Activated T-cell treated with anti-CD3 and anti-CD28 coated beads for 48 hours (primary cell): Measurements from ENCODE around the gene PROSER2.
"Not testable (repeated sequence)": the region's sequence is repeated elsewhere in the genome, so short reads cannot be mapped to it uniquely, and the experiment has no call there.

ENCODE experiments used
- DNase-seq: peaks from one replicate; pipeline ENCODE4 v3.0.0-alpha.2; 2020; ENCODE audit warnings: low read depth

Gene PROSER2

DNA sequence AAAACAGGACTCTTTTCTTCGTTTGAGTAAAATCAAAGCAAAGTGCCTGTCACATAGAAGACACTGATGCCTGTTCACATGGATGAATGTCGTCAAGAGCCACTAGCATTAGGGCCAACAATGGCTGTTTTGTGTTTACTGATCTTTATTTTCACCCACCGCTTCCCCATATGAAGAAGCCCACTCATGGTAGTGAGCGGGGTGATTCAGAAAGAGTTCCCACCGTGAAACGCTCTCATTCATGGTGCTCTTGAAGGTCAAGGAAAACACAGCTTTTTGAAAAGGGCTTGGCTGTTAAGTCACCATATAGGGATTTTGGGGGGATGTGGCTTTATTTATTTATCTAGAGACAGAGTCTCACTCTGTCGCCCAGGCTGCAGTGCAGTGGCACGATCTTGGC is 12.5 kb downstream of the PROSER2 start:
- DNase-seq: no peak

DNA sequence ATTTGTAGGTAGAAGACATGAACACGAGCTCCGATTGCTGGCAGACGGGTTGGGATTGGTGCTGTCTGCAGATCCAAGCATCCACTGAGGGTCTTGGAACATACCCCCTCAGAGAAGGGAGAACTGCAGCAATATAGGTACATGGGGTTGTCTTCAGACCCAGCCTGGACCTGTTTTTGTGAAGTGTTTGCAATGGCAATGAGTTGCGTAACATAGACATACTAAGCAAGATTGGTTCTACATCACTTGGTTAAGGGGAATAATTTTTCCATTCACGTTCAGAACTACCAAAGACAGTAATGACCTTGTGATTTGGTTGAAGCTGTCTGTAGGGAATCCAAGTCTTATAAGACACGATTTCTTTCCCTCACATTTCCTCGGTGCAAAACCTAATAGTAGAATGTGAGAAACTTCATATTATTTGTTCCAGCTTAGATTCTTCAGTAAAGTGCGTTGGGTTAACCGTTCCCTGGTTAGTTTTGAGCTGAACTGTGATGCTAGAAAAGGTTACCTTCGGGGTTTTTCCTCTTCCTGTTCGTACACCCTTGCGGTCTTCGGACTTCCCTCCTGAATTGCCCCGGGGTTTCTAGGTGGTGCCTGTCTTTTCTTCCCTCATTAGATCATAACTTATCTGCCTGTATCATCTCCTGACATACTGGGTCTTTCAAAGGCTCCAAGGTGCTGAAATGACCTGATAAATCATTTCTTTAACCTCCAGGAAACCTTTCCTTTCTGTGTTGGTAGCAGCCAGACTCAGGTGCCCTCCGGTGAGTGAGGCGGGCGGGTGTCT is 14.4 kb downstream of the PROSER2 start:
- DNase-seq: no peak

DNA sequence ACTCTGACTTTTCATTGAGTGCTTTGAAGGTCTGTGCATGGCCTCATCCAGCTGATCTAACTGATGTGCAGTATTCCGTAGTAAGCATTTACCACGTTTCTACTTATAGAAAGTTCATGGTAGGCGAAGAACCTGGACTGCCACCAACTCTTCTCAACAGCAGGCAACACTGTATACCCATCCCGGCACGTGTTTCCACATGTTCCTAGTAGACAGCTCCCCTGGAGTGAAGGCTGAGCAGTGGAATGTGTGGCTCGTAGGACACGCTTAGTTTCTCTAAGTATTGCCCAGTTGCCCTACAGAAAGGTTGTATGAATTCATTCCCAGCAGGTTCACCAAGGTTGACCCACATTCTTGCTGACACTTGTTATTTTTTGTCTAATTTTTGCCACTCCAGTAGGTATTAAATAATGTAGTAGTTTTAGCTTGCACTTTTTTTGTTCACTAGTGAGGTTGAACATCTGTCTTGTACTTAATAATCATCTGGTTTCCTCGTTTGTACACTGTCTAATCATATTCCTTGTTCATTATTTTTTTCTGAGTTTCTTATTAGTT is 15.2 kb downstream of the PROSER2 start:
- no peak for DNase-seq

DNA sequence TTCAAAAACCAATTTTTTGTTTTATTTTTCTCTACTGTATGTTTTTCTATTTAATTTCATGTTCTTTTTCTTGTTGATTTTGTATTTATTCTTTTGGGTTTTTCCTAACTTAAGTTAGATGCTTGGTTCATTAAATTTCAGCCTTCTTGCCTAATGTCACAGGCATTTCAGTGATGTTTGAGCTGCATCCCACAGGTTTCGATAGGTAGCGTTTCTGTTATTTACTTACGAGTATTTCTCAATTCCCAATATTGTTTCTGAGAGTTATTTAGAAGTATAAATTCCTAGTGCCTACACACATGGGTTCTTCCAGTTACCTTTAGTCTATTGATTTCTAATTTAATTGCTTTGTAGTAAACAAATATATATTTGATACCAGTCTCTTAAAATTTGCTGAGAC is 18.2 kb downstream of the PROSER2 start:
- no peak for DNase-seq

DNA sequence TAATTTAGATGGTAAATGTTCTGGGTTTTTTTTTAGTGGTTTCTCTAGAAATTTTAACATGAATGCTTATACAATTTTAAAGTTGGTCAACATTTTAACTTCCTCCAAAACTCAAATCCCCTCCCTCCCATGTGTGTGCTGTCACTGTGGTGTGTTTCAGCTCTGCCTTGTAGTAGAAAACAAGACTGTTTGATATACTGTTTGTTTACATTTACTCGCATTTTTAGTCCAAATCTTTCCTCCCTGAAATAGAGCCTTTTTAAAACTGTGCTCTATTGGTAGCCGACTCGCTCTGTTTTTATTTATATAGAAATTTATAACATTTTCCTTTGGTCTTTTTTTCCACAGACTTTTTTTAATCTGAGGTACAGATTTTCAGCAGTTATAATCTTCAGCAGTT is 19.3 kb downstream of the PROSER2 start:
- DNase-seq: no peak

DNA sequence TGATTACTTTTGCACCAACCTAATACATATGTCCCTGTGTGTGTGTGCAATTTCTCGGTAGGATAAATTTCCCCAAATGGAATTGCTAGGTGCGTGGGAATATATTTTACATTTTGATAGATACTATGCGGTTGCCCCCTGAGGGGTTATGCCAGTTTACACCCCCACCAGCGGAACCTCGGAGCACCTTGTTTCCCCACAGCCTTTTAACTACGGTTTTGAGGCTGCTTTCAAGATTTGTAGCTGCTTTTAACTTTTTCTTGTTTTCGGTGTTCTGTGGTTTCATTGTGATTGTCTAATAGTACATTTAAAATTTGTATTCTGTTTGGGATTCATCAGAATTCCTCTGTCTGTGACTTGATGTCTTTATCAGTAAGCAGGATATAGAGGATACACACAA is 22.0 kb downstream of the PROSER2 start:
- no peak for DNase-seq

DNA sequence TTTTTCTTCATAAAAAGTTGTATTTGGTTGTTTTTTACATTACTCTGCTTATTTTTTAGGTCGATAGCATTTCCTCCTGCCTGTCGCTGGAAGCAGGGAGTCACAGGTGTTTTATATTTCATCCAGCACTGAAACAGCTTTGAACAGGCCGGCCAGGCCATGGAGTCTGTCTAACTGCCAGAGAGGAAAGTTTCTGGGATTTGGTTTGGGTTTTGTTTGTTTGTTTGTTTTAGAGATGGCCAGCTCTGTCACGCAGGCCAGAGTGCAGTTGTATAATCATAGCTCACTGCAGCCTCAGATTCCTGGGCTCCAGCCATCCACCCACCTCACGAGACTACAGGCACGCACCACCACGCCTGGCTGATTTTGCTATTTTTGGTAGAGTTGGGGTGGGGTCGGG is 23.4 kb downstream of the PROSER2 start:
- no peak for DNase-seq

DNA sequence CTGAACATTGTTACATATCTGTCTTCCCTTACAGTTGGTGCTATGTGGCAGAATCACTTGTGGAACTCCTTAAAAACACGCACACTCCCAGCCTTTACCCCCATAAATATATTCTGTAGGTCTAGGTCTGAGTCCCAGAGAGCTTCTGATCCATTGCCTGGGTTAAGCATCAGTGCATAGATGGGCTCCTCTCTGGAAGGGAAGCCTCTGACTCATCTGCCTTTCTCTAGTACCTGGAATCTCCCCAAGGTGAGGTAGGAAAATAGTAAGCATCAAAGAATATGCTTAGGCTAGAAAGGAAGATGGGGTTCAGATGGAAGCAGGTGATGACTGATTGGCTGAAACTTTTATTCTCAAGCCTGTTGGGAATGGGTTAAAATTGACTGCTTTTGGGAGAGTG is 26.1 kb downstream of the PROSER2 start:
- no peak for DNase-seq

DNA sequence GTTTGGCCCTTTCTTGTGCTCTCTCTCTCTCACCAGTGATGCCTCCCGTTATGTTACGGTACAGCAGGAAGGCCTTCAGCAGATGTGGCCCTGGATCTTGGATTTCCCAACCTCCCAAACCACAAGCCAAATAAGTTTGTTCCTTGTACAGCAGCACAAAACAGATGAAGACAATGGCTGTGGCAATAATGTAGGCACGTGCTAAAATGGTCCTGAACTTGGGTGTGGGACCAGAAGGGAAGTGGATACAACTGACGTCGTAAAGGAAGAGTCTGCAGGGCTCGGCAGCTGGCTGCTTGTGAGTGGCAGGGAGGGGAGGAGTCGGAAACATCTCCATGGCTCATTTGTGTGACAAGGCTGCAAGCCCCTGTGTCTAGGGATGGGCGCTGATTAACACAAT is 26.8 kb downstream of the PROSER2 start:
- no peak for DNase-seq

DNA sequence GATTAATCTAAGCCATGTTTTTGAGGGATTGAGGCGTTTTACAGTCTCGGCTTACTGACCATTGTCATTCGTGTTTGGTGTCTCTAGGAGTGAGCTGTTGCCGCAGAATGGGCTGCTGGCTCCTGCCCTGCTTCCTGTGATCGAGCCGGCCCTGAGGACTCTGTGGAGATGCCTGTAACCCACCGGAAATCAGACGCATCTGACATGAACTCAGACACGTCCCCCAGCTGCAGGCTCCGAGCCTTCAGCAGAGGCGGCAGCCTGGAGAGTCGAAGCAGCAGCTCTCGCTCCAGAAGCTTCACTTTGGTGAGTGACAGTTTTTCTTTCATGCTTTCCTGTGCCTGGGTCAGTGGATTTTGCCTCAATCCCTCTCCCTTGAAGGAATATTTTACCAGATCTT is 28.8 kb downstream of the PROSER2 start:
- DNase-seq: no peak

DNA sequence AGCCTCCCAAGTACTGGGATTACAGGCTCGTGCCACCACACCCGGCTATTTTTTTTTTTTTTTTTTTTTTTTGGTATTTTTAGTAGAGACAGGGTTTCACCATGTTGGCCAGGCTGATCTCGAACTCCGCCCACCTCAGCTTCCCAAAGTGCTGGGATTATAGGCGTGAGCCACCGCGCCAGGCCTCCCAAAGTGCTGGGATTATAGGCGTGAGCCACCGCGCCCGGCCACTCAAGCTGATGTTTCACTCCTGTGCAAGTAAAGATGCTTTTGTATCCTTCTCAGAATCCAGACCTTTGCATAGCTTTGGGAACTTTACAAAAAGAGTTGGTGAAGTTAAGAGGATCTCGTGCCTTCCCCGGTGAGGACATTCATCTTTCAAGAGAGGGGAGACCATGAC is 29.5 kb downstream of the PROSER2 start:
- not testable (repeated sequence) for DNase-seq

DNA sequence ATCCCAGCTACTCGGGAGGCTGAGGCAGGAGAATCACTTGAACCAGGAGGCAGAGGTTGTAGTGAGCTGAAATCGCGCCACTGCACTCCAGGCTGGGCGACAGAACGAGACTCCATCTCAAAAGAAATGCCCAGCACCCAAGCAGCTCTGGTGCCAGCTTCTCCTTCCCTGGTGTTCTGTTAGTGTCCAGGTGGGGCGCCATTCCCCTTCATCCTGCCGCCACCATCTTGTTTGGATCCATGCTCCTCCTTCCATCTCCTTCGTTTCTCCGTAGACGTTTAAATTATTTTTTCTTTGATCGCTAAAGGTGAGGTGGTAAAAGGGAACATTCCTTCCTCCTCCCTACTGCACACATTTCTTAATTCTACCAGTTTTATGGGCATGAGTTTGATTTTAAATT is 30.3 kb downstream of the PROSER2 start:
- DNase-seq: no peak

DNA sequence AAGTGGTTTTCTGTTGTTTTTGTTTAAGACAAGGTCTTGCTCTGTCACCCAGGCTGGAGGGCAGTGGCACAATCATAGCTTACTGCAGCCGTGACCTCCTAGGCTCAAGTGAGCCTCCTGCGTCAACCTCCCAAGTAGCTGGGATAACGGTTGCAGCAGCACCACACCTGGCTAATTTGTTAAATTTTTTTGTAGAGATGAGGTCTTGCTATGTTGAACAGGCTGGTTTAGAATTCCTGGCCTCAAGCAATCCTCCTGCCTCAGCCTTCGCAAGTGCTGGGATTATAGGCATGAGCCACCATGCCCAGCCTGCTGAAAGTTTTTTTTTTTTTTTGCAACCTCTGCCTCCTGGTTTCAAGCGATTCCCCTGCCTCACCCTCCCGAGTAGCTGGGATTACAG is 31.1 kb downstream of the PROSER2 start:
- DNase-seq: no peak

DNA sequence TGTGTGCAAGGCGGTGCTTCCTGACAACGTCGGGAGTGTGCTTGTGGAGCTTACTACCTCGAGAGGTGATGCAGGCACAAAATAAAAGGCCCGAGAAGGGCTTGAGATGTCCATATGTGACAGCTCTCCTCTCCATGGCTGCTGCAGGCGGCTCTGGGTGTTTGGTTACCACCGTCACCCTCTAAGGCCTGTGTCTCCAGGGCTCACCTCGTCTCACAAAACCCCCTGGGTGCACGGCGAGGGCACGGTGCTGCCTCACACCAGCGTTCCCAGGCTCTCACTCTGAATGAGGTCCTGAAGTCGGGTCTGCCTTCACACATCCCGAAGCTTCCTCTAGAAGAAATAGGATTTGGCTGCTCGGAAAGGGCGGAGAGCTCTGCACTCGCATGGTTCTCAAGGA is 32.9 kb downstream of the PROSER2 start:
- no peak for DNase-seq

DNA sequence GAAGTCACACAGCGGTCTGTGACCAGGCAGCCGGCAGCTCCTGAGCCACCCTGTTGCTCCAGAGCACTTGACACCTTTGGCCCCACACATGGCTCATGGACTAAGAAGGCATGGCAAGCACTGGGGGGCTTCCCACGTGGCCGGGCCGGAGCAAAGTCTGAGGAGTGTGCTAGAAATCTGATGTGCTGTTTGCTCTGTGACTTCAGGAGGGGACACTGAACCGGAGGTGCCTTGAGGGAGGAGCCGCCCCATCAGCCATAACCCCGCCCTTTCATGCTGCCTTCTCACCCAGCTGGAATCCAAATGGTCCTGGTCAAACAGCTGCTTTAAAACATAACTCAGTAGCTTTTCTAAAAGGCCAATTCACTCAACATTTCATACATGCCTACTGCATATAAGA is 33.5 kb downstream of the PROSER2 start:
- no peak for DNase-seq

DNA sequence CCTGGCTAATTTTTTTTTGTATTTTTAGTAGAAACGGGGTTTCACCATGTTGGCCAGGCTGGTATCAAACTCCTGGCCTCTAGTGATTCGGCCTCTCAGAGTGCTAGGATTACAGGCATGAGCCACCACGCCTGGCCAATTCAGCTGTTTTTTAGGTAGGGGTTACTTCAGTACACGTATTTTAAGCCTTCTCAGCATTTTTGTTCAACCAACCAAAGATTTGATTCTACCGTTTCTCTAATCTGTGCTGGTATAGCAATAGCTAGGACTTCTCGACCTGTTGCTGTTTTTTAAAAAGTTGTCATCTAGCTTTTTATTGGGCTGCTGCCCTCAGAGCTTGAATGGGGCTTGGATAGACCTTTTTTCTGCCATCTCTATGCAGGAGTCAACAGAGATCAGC is 34.9 kb downstream of the PROSER2 start:
- DNase-seq: no peak

DNA sequence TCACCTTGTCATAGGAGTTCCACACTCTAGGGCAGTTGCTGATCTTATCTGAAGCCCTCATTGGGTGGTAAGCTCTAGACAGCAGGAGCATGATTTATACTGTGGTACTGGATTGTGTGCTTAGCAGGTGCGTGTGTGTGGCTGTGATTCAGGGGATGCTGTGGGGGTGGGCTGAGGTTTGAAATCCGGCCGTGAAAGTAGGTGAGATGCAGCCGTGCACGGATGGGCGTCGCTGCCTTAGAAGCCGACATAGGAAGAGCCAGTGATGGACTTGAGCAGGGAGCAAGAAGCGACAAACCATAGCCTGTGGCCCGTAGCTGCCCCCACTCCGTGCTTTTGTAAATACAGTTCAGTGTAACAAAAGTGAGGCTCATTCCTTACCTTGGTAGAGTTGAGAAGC is 38.2 kb downstream of the PROSER2 start:
- no peak for DNase-seq

DNA sequence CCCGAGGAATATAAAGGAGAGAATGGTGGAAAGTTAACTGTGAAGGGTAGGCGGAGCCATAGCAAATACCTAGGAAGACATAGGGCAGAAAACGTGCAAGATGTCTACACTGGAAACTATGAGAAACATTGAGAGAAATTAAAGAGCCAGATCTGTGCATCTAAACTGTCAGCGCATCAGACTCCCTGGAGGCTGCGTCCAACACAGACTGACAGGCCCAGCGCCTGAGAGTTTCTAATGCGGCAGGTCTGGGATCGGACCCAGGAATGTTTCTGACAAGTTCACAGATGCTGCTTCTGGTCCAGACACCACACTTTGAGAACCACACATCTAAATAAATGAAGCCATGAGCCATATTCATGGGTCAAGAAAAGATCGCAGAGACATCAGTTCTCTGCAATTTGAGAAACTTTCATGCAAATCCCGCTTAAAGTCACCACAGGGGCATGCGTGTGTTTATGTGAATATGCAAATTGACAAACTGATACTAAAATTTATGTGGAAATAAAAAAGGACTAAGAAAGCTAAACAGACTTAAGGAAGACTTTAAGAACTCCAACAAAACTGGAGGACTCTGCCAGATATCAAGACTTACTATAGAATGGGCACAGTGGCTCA is 38.8 kb downstream of the PROSER2 start:
- DNase-seq: no peak

DNA sequence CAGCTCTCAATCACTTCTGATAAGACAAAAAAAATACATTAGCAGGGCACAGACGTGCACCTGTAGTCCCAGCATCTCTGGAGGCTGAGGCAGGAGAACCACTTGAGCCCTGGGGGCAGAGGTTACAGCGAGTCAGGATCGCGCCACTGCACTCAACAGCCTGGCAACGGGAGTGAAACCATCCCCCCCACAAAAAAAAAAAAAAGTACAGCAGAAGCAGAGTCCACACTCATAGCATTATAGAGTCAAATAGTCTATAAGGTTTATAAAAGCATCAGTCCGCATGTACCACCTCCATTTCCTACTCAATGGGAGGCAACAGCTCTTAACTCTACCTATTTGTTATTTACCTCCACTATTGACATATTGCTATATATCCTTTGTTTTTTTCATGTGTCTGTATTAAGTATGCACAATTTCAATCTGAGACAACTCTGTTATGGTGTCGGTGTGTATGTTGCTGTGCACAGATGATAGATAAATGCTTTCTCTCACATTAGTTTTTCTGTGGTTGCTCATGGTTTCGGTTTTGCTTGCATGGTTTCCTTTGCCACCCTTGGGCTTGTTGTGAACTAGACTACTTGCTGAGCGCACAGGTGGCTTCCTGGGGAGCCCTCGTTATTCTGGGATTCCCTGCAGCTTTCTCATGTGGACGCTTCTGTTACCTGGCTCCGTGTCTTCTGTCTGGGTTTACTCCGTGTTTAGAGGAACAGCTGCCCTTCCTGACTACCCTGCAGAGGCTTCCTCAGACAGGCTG is 40.4 kb downstream of the PROSER2 start:
- peak; percentile 38 for DNase-seq

DNA sequence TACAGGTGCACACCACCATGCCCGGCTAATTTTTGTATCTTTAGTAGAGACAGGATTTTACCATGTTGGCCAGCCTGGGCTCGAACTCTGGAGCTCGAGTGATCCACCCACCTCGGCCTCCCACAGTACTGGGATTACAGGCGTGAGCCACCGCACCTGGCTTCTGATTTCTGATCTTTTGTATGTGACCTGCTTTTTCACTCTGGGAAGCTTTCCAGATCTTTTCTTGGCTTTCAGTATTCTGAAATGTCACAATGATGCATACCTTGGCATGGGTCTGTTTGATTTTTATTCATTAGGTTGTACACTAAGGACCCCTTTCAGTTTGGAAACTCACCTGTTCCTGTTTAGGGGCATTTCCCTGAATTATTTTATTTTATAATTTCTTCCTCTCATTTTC is 41.6 kb downstream of the PROSER2 start:
- no peak for DNase-seq

DNA sequence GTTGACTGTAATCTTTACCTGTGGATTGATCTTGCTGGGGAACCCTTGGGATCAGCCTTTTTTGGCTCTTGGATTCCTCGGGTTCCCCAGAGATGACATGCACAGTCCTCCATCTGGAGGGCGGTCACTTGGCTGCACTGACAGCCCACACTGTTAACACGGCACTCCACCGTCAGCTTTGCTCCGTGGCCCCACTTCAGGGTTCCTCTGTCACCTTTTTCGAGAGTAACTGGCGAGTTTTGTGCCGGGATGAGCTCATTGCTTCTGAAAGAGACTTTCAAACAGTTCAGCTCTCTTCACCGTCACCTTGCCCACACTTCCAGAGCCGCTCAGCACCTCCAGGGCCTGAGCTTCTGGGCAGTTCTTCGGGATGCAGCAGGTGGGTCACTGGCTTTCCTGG is 42.4 kb downstream of the PROSER2 start:
- DNase-seq: no peak

DNA sequence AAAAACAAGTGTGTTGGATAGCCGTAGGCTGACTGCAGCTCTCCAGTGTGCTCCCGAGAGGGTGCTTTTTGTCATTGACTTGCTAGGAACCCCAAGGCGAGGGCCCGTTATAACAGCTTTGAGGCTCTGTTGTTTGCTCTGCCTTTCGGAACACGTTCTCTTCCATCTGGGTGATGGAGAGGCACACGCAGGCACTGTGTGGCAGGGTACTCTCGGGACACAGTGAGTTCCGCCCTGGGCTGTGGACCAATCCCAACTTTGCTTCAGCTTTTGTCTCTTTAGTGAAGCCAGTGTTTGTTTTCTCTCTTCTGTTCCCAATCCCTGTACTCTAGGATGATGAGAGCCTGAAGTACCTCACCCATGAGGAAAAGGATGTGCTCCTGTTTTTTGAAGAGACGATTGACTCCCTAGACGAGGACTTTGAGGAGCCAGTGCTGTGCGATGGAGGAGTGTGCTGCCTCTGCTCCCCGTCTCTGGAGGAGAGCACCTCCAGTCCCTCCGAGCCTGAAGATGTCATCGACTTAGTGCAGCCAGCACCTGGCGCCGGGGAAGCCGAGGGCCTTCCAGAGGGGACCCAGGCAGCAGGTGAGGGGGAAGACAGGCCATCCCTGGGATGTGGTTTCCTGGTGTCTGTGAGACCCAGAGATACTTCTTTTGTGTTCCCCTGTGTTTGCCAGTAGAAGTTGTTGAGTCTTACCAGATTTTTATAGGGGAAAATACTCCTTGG is 43.2 kb downstream of the PROSER2 start:
- no peak for DNase-seq
